Memory B cell (primary cell): ENCODE data around the gene ZNF263.

Experiments
- ATAC-seq: fragments of 150-1000 bp; cut with Tn5 transposase; 2 replicates; pipeline ENCODE4 v1.10.0; 2021; ENCODE audit warnings: low read depth, mild to moderate bottlenecking, moderate library complexity
- DNase-seq, 2 donors: peaks; one replicate each; pipeline ENCODE4 v3.0.0; 2022; ENCODE audit warnings: low spot score in 2 of 2
- H3K27ac Mint-ChIP-seq: one replicate; pipeline ENCODE4 v1.8.0; 2022; ENCODE audit warnings: mild to moderate bottlenecking, moderate library complexity, mixed read lengths
- H3K27me3 Mint-ChIP-seq: one replicate; pipeline ENCODE4 v1.8.0; 2022; ENCODE audit warnings: mixed read lengths
- H3K36me3 Mint-ChIP-seq: one replicate; pipeline ENCODE4 v1.8.0; 2022; ENCODE audit warnings: mild to moderate bottlenecking, mixed read lengths
- H3K4me1 Mint-ChIP-seq: one replicate; pipeline ENCODE4 v1.8.0; 2022; ENCODE audit warnings: mixed read lengths
- H3K4me3 Mint-ChIP-seq: one replicate; pipeline ENCODE4 v1.8.0; 2022; ENCODE audit warnings: mild to moderate bottlenecking, moderate library complexity, mixed read lengths
- H3K9me3 Mint-ChIP-seq: one replicate; pipeline ENCODE4 v1.8.0; 2022; ENCODE audit warnings: mixed read lengths

Gene ZNF263

DNA sequence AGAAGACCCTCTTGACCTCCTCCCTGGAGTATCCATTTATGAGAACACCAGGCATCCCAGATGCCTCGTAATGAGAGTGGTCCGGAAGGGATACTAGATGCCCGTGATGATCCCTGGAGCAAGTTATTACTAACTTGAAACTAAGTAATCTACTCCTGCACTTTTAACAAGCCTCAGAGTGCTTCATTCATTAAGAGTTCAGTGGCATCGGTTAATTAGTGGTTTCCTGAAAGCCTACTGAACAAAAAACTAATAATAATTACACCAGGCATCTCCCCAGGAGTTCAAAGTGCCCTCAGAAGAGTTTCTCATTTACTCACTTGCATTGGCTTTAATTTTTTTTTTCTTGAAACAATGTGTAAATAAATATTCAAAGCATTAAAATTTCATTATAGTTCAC, 44.2 kb downstream of the ZNF263 start:
- Mint-ChIP-seq H3K4me3 (no peak overlapping the region), H3K27me3 (no peaks in the 10 kb centered on the region), H3K4me1 (no peaks in the 10 kb centered on the region), H3K36me3 (peaks cover 17% of the 10 kb centered on the region), H3K27ac (no peak overlapping the region), H3K9me3 (peaks cover 15% of the 10 kb centered on the region)
- ATAC-seq (no peak), DNase-seq (no peak)

DNA sequence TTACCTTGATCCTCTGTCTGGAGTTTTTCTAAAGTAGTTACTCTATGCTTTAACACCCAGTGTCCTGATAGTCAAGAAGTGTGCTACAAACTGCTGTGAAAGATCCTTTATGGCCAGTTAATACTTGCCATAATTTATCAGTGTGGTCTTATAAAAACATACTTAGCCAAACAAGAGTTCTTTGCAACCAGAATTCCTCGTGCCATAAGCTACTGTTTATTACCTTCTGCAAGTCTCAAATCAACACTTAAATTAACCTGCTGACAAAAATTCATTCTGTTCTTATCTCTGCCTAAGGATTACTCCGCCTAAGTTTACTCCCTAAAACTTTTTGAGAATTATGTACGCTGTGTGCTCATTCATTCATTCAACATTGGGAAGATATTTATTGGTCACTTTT, 44.8 kb downstream of the ZNF263 start:
- Mint-ChIP-seq H3K27ac (no peak overlapping the region), H3K4me3 (no peak overlapping the region), H3K36me3 (peaks cover 19% of the 10 kb centered on the region), H3K9me3 (peaks cover 15% of the 10 kb centered on the region), H3K4me1 (no peaks in the 10 kb centered on the region), H3K27me3 (no peaks in the 10 kb centered on the region)
- DNase-seq (no peak), ATAC-seq (no peak)

DNA sequence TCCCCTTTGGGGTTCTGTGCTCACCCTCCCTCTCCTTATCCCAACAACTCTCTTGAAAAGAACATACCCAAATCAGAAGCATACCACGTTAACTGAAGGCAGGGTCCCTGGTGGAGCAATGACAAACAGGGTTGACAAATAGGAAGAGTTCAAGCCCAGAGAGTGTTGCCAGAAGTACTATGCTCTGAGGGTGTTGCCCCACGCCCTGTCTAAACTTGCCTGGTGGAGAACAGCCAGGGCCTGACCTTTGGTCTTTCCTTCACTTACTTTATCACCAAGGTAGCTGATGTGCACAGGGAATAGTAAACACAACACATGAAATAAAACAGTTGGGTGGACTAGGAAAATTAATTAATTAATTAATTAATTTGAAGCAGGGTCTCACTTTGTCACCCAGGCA, 45.4 kb downstream of the ZNF263 start:
- Mint-ChIP-seq H3K27ac (no peak overlapping the region), H3K9me3 (peaks cover 15% of the 10 kb centered on the region), H3K36me3 (peaks cover 21% of the 10 kb centered on the region), H3K27me3 (no peaks in the 10 kb centered on the region), H3K4me3 (no peak overlapping the region), H3K4me1 (no peaks in the 10 kb centered on the region)
- ATAC-seq: no peak
- DNase-seq: no peak
